Measurements from ENCODE around the gene OASL. TPM values are rescaled to one million over a fixed set of nuclear protein-coding genes. Genes with fewer than 3 reads are reported as not detected.
"Not testable (repeated sequence)": the region's sequence is repeated elsewhere in the genome, so short reads cannot be mapped to it uniquely, and the experiment has no call there.

Gene OASL
- total RNA-seq, 2 donors from 2014 or later, result 7.1 to 16.6 TPM

GRCh38 chr12:121061831-121062230 lies 22.8 kb upstream of the OASL start:
- ATAC-seq, result no peak
- intact Hi-C loops (cut with DNase I, micrococcal nuclease), result no loop called here
- DNase-seq, result no peak

GRCh38 chr12:121060149-121061001 lies 21.3 kb upstream of the OASL start:
- peak; percentile 87 for ATAC-seq
- intact Hi-C loops (cut with DNase I, micrococcal nuclease), result no loop called here
- DNase-seq, result peak; percentile 45 to 57

DNA sequence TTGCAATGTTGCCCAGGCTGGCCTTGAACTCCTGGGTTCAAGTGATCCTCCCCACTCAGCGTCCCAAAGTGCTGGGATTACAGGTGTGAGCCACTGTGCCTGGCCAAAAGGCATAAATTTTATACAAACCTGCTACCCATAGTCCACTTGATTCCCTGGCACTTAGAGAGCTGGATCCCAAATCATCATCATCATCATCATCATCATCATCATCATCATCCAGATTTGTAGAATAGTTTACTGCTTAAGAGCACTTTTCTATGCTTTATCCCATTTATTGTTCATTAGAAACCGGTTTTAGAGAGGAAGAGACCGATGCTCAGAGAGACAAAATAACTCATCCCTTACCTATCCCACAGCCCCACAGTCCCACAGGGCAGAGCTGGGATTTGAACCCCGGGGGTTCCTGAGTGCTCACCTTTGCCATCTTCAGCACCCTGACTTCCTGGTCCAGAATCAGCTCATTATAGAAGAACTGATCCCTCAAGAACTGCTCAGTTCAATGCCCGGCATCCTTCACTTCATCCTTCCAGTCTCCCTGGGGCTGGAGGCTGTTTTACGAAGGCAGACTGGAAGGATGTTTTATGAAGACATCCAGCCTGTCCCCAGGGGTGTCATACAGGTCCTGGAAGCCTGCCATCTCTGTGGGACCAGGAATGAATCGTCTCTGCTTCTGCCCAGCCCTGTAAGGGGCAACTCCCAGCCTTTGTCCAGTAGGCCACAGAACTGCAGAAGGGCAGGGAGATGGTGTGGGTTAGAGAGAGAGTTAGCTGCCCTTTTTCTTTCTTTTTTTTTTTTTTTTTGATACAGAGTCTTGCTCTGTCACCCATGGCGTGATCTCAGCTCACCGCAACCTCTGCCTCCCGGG lies 20.2 kb upstream of the OASL start:
- ATAC-seq (peak; percentile 24), DNase-seq (no peak)
- intact Hi-C loops (cut with DNase I, micrococcal nuclease), result no loop called here

DNA sequence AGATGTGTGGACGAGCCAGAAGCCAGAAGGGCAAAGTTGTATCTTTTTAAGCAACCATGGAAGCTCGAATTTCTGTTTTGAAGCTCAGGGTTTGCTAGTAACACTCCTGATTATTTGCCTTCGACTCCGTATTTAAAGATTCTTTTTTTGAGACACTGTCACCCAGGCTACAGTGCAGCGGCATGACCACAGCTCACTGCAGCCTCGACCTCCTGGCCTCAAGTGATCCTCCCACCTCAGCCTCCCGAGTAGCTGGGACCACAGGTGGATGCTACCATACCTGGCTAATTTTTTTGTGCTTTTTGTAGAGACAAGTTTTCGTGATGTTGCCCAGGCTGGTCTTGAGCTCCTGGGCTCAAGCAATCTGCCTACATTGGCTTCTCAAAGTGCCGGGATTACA lies 18.7 kb upstream of the OASL start:
- intact Hi-C loops (cut with DNase I, micrococcal nuclease), result no loop called here
- no peak for DNase-seq
- ATAC-seq, result no peak

DNA sequence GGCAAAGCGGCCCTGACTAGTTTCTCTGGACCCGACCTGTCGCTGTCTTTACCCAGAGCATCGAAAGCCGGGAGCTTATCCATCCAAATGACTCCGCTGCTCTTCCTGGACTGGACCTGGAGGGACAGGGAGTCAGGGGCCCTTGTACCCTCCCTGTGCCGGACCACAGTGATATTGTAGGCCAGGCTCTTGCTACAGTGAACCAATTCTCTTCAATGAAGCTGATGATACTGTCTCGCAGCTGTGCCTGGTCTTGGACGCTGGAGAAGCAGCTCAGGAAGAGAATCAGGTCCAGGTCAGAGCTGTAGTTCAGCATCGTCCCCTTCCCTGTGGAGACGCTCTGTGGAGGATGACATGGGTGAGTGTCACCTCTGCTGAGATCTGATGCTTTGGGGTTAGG lies 14.7 kb upstream of the OASL start:
- ATAC-seq (no peak), DNase-seq (no peak)
- intact Hi-C loops (cut with DNase I, micrococcal nuclease), result no loop called here

DNA sequence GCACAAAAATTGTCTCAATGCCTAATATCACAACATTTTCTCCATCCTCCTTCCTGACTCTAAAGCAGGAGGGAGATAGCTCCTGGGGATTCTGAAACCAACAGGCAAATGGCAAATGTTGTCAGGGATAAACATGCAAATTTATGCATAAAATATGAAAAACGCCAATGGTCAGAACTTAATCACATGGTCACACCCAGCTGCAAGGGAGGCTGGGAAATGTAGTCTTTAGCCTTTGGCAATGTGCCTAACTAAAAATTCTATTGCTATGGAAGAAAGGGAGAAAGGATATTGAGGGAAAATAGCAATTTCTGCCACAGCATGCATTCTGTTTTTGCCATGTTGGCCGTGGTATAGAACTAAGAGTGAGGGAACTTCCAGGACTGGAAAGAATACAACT lies 11.7 kb upstream of the OASL start:
- intact Hi-C loops (cut with DNase I, micrococcal nuclease), result no loop called here
- DNase-seq, result no peak

GRCh38 chr12:121048442-121048841 lies 9.4 kb upstream of the OASL start:
- intact Hi-C loops (cut with DNase I, micrococcal nuclease), result no loop called here
- no peak for ATAC-seq
- no peak for DNase-seq

More for the DNA sequence above, 11.7 kb upstream of the OASL start:
- no peak for ATAC-seq

GRCh38 chr12:121047400-121047799 lies 8.4 kb upstream of the OASL start:
- intact Hi-C loops (cut with DNase I, micrococcal nuclease), result not testable (repeated sequence)
- peak; percentile 85 for ATAC-seq
- DNase-seq, result peak; percentile 69 to 78

DNA sequence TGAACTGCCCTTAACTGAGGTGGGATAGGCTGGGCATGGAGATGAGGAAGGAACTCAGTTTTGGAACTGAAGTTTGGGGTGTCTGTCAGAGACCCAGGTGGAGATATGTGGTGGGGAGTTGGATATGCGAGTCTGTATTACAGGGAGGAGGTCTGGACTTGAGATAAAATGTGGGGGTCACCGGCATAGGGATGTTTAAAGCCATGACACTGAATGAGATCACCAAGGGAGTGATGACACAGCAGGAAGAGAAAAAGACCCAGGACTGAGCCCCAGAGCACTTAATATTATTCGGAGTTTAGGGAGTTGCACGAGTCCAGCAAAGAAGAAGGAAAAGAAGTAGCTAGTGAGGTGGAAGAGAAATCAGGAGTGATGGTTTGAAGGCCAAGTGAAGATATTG lies 4.0 kb upstream of the OASL start:
- no peak for ATAC-seq
- DNase-seq, result no peak
- intact Hi-C loops (cut with DNase I, micrococcal nuclease), result no loop called here

DNA sequence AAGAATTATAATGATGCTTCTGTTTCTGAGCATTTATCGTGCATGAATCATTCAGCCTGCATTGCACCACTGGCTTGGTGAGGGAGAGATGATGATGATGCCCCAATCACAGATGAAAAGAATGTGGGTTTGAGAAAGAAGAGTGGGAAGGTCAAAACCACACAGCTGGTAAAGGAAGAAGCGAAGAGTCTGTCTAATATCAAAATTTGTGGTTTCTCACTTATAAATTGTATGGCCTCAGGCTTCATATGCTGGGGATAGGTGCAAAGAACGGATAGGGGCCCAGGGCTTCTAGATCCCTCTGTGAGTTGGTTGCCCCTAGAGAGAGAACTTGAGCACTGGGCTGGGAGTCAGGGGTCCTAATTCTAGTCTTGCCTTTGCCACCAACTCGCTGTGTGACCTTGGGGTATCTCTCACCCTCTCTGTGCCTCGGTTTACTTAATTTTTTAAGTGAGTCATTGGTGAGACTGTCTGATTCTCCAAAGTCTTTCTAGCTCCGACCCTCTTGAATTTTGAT lies 2.2 kb downstream of the OASL start:
- ATAC-seq (no peak), DNase-seq (no peak)
- intact Hi-C loops (cut with DNase I, micrococcal nuclease), result no loop called here

DNA sequence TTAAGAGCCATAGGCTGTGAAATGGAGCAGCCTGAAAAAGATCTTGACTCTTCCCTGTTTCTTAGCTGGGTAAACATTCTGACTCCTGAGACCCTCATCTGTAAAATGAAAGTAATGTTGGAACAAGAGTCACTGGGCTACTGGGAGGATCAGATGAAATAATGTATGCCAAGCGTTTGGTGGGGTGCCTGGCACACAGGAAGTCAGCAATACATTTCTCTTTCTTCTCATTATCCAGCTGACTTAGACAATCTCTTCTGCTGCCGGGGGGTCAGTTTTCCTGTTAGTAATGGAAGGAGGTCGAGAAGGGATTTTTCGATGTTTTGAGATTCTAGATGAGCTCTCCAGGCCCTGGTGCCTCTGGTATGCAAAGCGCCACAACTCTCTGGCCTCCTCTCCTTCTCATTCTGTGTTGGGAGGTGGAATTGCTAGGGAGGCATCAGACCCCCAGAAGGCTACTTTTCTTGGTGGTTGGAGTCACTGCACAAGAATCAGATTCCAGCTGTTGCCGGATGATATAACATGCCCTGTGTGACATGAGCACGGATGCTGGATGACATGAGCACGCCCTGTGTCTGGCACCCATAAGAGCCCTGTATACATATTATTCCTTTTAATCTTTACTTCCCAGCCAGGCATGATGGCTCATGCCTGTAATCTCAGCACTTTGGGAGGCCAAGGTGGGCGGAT lies 4.3 kb downstream of the OASL start:
- intact Hi-C loops (cut with DNase I, micrococcal nuclease), result no loop called here
- no peak for ATAC-seq
- DNase-seq, result no peak

DNA sequence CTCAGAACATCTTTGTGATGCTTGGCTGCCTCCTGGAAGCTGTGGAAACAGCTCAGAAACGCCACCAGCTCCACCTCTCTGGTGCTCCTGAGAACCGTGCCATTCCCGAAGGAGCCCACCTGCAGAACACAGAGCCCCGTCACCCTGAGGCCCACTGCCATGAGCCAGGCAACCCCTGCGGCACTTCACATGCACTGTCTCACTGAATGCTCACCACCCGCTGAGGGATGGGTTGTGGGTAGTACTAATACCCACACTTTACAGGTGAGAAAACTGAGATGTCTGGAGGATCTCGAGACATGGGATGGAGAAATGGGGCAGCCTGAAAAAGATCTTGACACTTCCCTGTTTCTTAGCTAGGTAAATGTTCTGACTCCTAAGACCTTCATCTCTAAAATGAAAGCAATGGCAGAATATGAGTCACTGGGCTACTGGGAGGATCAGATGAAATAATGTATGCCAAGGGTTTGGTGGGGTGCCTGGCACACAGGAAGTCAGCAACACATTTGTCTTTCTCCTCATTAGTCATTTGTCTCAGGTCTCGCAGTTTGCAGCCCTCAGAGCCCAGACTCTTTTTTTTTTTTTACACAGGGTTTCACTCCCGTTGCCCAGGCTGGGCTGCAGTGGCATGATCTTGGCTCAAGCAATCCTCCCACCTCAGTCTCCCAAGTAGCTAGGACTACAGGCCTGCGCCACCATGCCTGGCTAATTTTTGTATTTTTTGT lies 5.3 kb downstream of the OASL start:
- peak; percentile 58 for ATAC-seq
- DNase-seq, result no peak
- intact Hi-C loops (cut with DNase I, micrococcal nuclease), result no loop called here

GRCh38 chr12:121030576-121031212 lies 8.4 kb downstream of the OASL start:
- DNase-seq (no peak), ATAC-seq (no peak)
- intact Hi-C loops (cut with DNase I, micrococcal nuclease), result no loop called here

- ATAC-seq (peak; percentile 68), DNase-seq (no peak)
- intact Hi-C loops (cut with DNase I, micrococcal nuclease), result no loop called here
These were observed 12.6 kb downstream of the OASL start for GRCh38 chr12:121026274-121027045.

GRCh38 chr12:121025442-121026226 lies 13.4 kb downstream of the OASL start:
- DNase-seq (peak; percentile 72 to 89), ATAC-seq (peak; percentile 97)
- intact Hi-C loops (cut with DNase I, micrococcal nuclease), result no loop called here

DNA sequence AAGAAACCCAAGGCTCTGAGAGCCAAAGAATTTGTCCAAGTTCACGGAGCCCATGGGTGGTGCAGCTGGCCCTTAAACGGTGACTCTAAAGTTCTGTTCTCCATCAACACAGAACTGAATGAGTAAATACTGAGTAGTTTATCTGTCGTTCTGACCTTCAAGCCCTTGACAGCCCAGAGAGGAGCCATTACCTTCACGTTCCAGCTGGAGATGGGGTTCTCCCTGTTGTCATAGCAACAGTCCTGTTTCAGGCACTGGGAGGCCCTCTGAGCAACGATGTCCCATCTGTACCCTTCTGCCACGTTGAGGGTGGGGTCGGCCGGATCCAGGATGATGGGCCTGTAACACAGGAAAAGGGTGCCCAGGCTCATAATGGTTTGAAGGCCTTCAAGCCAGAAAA lies 15.2 kb downstream of the OASL start:
- DNase-seq (no peak), ATAC-seq (no peak)
- intact Hi-C loops (cut with DNase I, micrococcal nuclease), result no loop called here

DNA sequence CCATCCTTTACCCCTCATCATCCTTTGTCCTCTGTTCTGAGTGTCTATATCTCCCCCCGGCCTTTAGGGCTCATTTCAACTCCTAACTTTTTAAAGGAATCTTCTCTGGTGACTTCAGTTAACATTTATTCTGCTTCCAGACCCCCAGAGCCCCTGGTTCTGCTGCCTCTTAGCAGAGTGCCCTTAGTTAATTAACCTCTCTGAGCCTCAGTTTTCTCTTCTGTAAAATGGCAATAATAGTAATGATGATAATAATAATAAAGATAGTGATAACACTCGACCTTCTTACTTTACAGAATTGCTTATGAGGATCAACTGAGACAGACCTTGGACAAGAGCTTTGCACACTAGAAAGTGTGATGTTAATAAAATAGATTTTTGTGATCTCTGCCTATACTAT lies 16.3 kb downstream of the OASL start:
- intact Hi-C loops (cut with DNase I, micrococcal nuclease), result no loop called here
- ATAC-seq (no peak), DNase-seq (no peak)

Data from left colon (tissue), 2 donors.